ENCODE measurements around the gene NANOGP8.
"Not testable (repeated sequence)": the region's sequence is repeated elsewhere in the genome, so short reads cannot be mapped to it uniquely, and the experiment has no call there.

The NANOGP8 gene

GRCh38 chr15:35095941-35096340 is 10.8 kb upstream of the NANOGP8 start:
- no peak for DNase-seq (ENCODE audit: low spot score)
- TF ChIP-seq CTCF (IDR thresholded peaks at IDR 0.05; ENCODE audit: extremely low read depth, missing control alignments): no peak

- TF ChIP-seq CTCF (IDR thresholded peaks at IDR 0.05; ENCODE audit: extremely low read depth, missing control alignments): no peak
- no peak for DNase-seq (ENCODE audit: low spot score)
Observed at GRCh38 chr15:35092846-35093245, 7.8 kb upstream of the NANOGP8 start.

GRCh38 chr15:35092311-35092710 is 7.2 kb upstream of the NANOGP8 start:
- no peak for TF ChIP-seq CTCF (IDR thresholded peaks at IDR 0.05; ENCODE audit: extremely low read depth, missing control alignments)
- DNase-seq (ENCODE audit: low spot score): no peak

- no peak for TF ChIP-seq CTCF (IDR thresholded peaks at IDR 0.05; ENCODE audit: extremely low read depth, missing control alignments)
- DNase-seq (ENCODE audit: low spot score): no peak
Observed at GRCh38 chr15:35090104-35090807, 5.2 kb upstream of the NANOGP8 start.

GRCh38 chr15:35089551-35089950 is 4.5 kb upstream of the NANOGP8 start:
- no peak for DNase-seq (ENCODE audit: low spot score)
- no peak for TF ChIP-seq CTCF (IDR thresholded peaks at IDR 0.05; ENCODE audit: extremely low read depth, missing control alignments)

- no peak for TF ChIP-seq CTCF (IDR thresholded peaks at IDR 0.05; ENCODE audit: extremely low read depth, missing control alignments)
- DNase-seq (ENCODE audit: low spot score): no peak
Observed at GRCh38 chr15:35088329-35088728, 3.2 kb upstream of the NANOGP8 start.

GRCh38 chr15:35087759-35088158 is 2.7 kb upstream of the NANOGP8 start:
- no peak for TF ChIP-seq CTCF (IDR thresholded peaks at IDR 0.05; ENCODE audit: extremely low read depth, missing control alignments)
- no peak for DNase-seq (ENCODE audit: low spot score)

GRCh38 chr15:35082371-35083348 is 2.4 kb downstream of the NANOGP8 start:
- not testable (repeated sequence) for DNase-seq (ENCODE audit: low spot score)

GRCh38 chr15:35081626-35082365 is 3.3 kb downstream of the NANOGP8 start:
- not testable (repeated sequence) for DNase-seq (ENCODE audit: low spot score)

All from GM20000 (cell line).